ENCODE results near the gene TMEM59L. TPM values are rescaled to one million over a fixed set of nuclear protein-coding genes. Genes with fewer than 3 reads are reported as not detected.
A peak's percentile ranks its signal among the peaks of the same experiment; 100 is the strongest.

Gene TMEM59L
- total and polyA plus RNA-seq, 10 donors, result 0.15 to 0.74 (median 0.49) TPM; not detected in 5

DNA sequence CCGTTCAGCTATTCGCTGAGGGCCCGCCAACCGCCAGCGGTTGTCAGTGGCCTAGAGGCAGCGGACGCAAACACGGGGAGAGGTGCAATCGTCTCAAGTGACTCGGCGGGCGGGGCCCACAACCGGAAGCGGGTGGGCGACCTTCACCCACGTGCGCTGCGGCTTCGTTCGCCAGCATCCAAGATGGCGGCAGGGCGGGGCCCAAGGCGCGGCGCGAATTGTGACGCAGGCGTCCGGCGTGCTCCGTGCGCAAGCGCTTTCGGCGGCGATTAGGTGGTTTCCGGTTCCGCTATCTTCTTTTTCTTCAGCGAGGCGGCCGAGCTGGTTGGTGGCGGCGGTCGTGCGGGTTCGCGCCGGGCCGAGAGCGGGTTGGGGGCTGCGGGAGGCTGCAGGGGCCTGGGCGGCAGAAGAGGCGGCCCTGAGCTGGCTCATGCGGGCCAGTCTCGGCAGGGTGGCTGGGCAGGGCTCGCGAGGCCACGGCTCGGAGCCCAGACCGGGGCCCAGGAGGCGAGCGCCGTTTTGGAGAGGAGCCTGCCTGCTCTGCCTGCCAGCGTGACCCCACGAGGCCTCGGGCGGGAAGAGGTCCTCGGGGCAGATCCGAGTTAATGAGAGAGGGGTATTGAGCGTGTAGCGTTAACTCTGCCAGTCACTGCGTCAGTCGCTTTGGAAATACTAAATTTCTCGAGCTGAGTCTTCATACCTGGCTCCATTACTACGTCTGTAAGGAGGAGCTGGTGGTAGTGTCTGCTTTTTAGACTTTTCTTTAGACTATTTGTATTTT is 40.9 kb upstream of the TMEM59L start, which contains the start of gene UBA52:
Gene UBA52 (plus strand): TSS at position 294 of the 781 bp plus-strand sequence. CDS start 1,444 bp downstream, outside the sequence.
- 0 to 1% (median 0%) methylated on average over 30 to 75 of the region's 75 CpGs for WGBS, 5 donors
- intact Hi-C loops (cut with DNase I; ENCODE audit: low total_unique reads), result loop anchor here (10.0 kb wide), 1 partner anchor 107 kb away; no protein-coding TSS in a partner anchor
- peak; percentile 99 for DNase-seq

DNA sequence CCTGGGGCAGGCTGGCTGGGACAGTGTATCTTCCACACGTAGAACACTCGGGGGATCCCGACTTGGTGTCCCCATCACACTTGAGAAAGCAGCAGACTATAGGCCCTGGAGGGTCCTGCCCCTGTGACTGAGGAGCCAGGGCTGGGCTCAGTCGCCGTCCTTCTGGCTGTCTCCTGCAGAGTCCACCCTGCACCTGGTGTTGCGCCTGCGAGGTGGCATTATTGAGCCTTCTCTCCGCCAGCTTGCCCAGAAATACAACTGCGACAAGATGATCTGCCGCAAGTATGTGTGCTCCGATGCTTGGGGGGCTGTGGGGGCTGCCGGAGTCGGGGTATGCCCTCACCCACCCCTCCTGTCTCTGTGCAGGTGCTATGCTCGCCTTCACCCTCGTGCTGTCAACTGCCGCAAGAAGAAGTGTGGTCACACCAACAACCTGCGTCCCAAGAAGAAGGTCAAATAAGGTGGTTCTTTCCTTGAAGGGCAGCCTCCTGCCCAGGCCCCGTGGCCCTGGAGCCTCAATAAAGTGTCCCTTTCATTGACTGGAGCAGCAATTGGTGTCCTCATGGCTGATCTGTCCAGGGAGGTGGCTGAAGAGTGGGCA is 37.9 kb upstream of the TMEM59L start:
- no peak for DNase-seq
- Histone ChIP-seq H3K4me3 (no peak overlapping the region), H3K36me3 (peaks cover 0 to 62% (median 51%) of the 10 kb centered on the region in 6 donors), H3K9me3 (no peaks in the 10 kb centered on the region), H3K27me3 (replicated peaks in 1 of 7) (no peaks in the 10 kb centered on the region), H3K4me1 (peaks cover 9 to 40% (median 25%) of the 10 kb centered on the region in 6 donors), H3K27ac (no peak overlapping the region)
- intact Hi-C loops (cut with DNase I; ENCODE audit: low total_unique reads), result loop anchor here (10.0 kb wide), 1 partner anchor 110 kb away; no protein-coding TSS in a partner anchor
- TF ChIP-seq POLR2AphosphoS5 (IDR thresholded peaks at IDR 0.05), result no peak
- TF ChIP-seq POLR2A (IDR thresholded peaks at IDR 0.05), result no peak
- TF ChIP-seq CTCF (IDR thresholded peaks at IDR 0.05 in 8 of 11, conservative IDR thresholded peaks at IDR 0.05 in 3 of 11), result no peak
- 94 to 97% (median 96%) methylated on average over 12 to 18 of the region's 18 CpGs for WGBS, 5 donors

More for the DNA sequence above, 40.9 kb upstream of the TMEM59L start, which contains the start of gene UBA52:
- Histone ChIP-seq H3K36me3 (peaks cover 4 to 73% (median 65%) of the 10 kb centered on the region in 6 donors), H3K27ac (peak within 1 kb of the TSS; percentile 88 to 98 (median 95)), H3K27me3 (replicated peaks in 1 of 7) (no peaks in the 10 kb centered on the region), H3K4me3 (peak within 1 kb of the TSS; percentile 67 to 98 (median 90)), H3K9me3 (no peaks in the 10 kb centered on the region), H3K4me1 (peaks cover 9 to 40% (median 25%) of the 10 kb centered on the region in 6 donors)
- TF ChIP-seq CTCF (IDR thresholded peaks at IDR 0.05 in 8 of 11, conservative IDR thresholded peaks at IDR 0.05 in 3 of 11), result peak in 3 of 11 experiments; percentile 31 to 36 (median 32)
- TF ChIP-seq POLR2A (IDR thresholded peaks at IDR 0.05), result peak in 1 of 3 donors; percentile 61
- peak; percentile 95 to 99 (median 97) for TF ChIP-seq POLR2AphosphoS5 (IDR thresholded peaks at IDR 0.05)

DNA sequence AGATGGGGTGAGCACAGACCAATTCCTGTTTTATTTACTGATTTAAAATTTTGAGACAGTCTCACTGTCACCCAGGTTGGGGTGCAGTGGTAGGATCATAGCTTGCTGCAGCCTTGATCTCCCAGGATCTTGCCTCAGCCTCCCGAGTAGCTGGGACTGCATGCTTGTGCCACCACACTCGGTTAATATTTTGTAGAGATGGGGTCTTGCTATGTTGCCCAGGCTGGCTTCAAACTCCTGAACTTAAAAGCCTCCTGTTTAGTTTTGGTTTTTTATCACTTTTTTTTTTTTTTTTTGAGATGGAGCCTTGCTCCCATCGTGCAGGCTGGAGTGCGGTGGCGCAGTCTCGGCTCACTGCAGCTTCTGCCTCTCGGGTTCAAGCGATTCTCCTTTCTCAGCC is 36.3 kb upstream of the TMEM59L start:
- no peak overlapping the region for H3K4me3 ChIP-seq
- DNase-seq, result no peak
- H3K4me1 ChIP-seq, result peaks cover 9 to 32% (median 21%) of the 10 kb centered on the region in 6 donors
- WGBS, 5 donors, result 82 to 95% (median 90%) methylated on average over 7 to 8 of the region's 8 CpGs
- no peaks in the 10 kb centered on the region for H3K27me3 ChIP-seq (replicated peaks in 1 of 7)
- TF ChIP-seq CTCF (IDR thresholded peaks at IDR 0.05 in 8 of 11, conservative IDR thresholded peaks at IDR 0.05 in 3 of 11), result no peak
- no peak for TF ChIP-seq POLR2A (IDR thresholded peaks at IDR 0.05)
- intact Hi-C loops (cut with DNase I; ENCODE audit: low total_unique reads), result loop anchor here (10.0 kb wide), 1 partner anchor 112 kb away; no protein-coding TSS in a partner anchor
- no peak overlapping the region for H3K27ac ChIP-seq
- H3K36me3 ChIP-seq, result peaks cover 0 to 62% (median 50%) of the 10 kb centered on the region in 6 donors
- H3K9me3 ChIP-seq, result no peaks in the 10 kb centered on the region

All from spleen (tissue), 11 donors.